CD4-positive, alpha-beta T cell (primary cell): ENCODE results near the gene PPP1CA. TPM values are rescaled to one million over a fixed set of nuclear protein-coding genes. Genes with fewer than 3 reads are reported as not detected.
A peak's percentile ranks its signal among the peaks of the same experiment; 100 is the strongest.

Experiments used
- ATAC-seq: fragments of 200-7000 bp; cut with Tn5 transposase; one replicate; pipeline ENCODE4 v1.10.0; 2022; ENCODE audit warnings: mild to moderate bottlenecking; ENCODE audit not compliant: poor library complexity
- CTCF ChIA-PET: fragments of 350-600 bp; sonication (Branson Sonifier 250); formaldehyde crosslinking; loops from one replicate; lab custom pipeline; 2021; ENCODE audit warnings: antibody characterized with exemption, inconsistent platforms; lab: Charles Lee
- POLR2A ChIA-PET: fragments of 350-600 bp; sonication (Branson Sonifier 250); formaldehyde crosslinking; loops from one replicate; lab custom pipeline; 2021; ENCODE audit warnings: antibody characterized with exemption, inconsistent platforms; lab: Charles Lee
- DNase-seq, 14 experiments: peaks; one replicate each; pipeline ENCODE4 v3.0.0-alpha.2; 2013 to 2020; ENCODE audit warnings: mixed read lengths in 2 of 14
- H3K27ac ChIP-seq, 2 donors: one replicate each; pipeline versions ENCODE4 v1.5.1 to v1.7.0; 2013; ENCODE audit warnings: low read length in 2 of 2, low read depth in 1 of 2, mild to moderate bottlenecking in 1 of 2
- H3K27me3 ChIP-seq, 2 experiments: 1 replicate in 1 of 2; 2 replicates in 1 of 2; pipeline versions ENCODE4 v1.6.1 to v1.7.0; 2013; ENCODE audit warnings: low read length in 2 of 2, control low read depth in 1 of 2, mild to moderate bottlenecking in 1 of 2, moderate library complexity in 1 of 2; ENCODE audit not compliant: insufficient read depth in 2 of 2, control insufficient read depth in 1 of 2
- H3K36me3 ChIP-seq: one replicate; pipeline ENCODE4 v1.6.1; 2013; ENCODE audit warnings: low read length, control low read depth; ENCODE audit not compliant: insufficient read depth
- H3K4me1 ChIP-seq: one replicate; pipeline ENCODE4 v1.6.1; 2013; ENCODE audit warnings: low read length, control low read depth; ENCODE audit not compliant: insufficient read depth
- H3K4me3 ChIP-seq: one replicate; pipeline ENCODE4 v1.5.1; 2013; ENCODE audit warnings: mild to moderate bottlenecking, low read length, moderate library complexity
- H3K9me3 ChIP-seq, 2 experiments: 1 replicate in 1 of 2; 2 replicates in 1 of 2; pipeline versions ENCODE4 v1.6.1 to v1.7.0; 2013; ENCODE audit warnings: low read length in 2 of 2, mild to moderate bottlenecking in 2 of 2, control low read depth in 1 of 2, moderate library complexity in 1 of 2; ENCODE audit not compliant: control insufficient read depth in 1 of 2, insufficient read depth in 1 of 2
- H3K27ac Mint-ChIP-seq: one replicate; pipeline ENCODE4 v1.8.0; 2020; ENCODE audit warnings: mixed read lengths
- H3K27me3 Mint-ChIP-seq: one replicate; pipeline ENCODE4 v1.8.0; 2021; ENCODE audit warnings: mixed read lengths
- H3K36me3 Mint-ChIP-seq: one replicate; pipeline ENCODE4 v1.8.0; 2021; ENCODE audit warnings: low read depth, mixed read lengths
- H3K4me1 Mint-ChIP-seq: one replicate; pipeline ENCODE4 v1.8.0; 2021; ENCODE audit warnings: low read depth, mixed read lengths
- H3K4me3 Mint-ChIP-seq: one replicate; pipeline ENCODE4 v1.8.0; 2020; ENCODE audit warnings: mild to moderate bottlenecking, mixed read lengths
- H3K9me3 Mint-ChIP-seq: one replicate; pipeline ENCODE4 v1.8.0; 2020; ENCODE audit warnings: mixed read lengths
- intact Hi-C, 2 experiments: fragments of 100-400 bp; cut with DNase I in 1 of 2; cut with micrococcal nuclease in 1 of 2; formaldehyde crosslinking; loops; one replicate each; pipeline versions ENCODE4 v1.15.1 to v1.9.0; 2023 to 2025; cut with DNase I, micrococcal nuclease
- total RNA-seq, 174 experiments: library from RNA in 2 of 174; stranded (reverse) in 2 of 174; gene quantifications; one replicate each; pipeline ENCODE4 v1.2.3 and lab custom pipeline; 2021 to 2026
- TF ChIP-seq, protein P1 (sequence below): fragments of 200-600 bp; IDR thresholded peaks from one replicate; pipeline ENCODE4 v1.8.0; 2022; ENCODE audit warnings: antibody characterized with exemption, mild to moderate bottlenecking

Gene PPP1CA
- total RNA-seq, 2 experiments from 2014 or later: 42.0 to 45.5 TPM

GRCh38 chr11:67431346-67432249 is 29.9 kb upstream of the PPP1CA start:
- CTCF ChIA-PET: no interaction called here
- no peaks in the 10 kb centered on the region for H3K27me3 Mint-ChIP-seq

GRCh38 chr11:67429722-67430121 is 28.1 kb upstream of the PPP1CA start:
- Mint-ChIP-seq H3K27me3 (no peaks in the 10 kb centered on the region), H3K4me1 (peaks cover 45% of the 10 kb centered on the region), H3K9me3 (no peaks in the 10 kb centered on the region), H3K36me3 (peaks cover 51% of the 10 kb centered on the region), H3K27ac (peak overlapping the region; percentile 96), H3K4me3 (peak overlapping the region; percentile 98)
- intact Hi-C loops: loop anchor here in 1 of 2 experiments (2.0 kb wide), 2 partner anchors 29 to 77 kb away; partner anchors contain the start of gene PPP1CA
- Histone ChIP-seq H3K9me3 (no peaks in the 10 kb centered on the region), H3K4me1 (peaks cover 70% of the 10 kb centered on the region), H3K4me3 (no peak overlapping the region), H3K36me3 (peaks cover 47% of the 10 kb centered on the region), H3K27ac (no peak overlapping the region), H3K27me3 (no peaks in the 10 kb centered on the region)
- CTCF ChIA-PET: no interaction called here
- TF ChIP-seq, protein P1, sequence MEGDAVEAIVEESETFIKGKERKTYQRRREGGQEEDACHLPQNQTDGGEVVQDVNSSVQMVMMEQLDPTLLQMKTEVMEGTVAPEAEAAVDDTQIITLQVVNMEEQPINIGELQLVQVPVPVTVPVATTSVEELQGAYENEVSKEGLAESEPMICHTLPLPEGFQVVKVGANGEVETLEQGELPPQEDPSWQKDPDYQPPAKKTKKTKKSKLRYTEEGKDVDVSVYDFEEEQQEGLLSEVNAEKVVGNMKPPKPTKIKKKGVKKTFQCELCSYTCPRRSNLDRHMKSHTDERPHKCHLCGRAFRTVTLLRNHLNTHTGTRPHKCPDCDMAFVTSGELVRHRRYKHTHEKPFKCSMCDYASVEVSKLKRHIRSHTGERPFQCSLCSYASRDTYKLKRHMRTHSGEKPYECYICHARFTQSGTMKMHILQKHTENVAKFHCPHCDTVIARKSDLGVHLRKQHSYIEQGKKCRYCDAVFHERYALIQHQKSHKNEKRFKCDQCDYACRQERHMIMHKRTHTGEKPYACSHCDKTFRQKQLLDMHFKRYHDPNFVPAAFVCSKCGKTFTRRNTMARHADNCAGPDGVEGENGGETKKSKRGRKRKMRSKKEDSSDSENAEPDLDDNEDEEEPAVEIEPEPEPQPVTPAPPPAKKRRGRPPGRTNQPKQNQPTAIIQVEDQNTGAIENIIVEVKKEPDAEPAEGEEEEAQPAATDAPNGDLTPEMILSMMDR: no peak
- no peak for ATAC-seq
- POLR2A ChIA-PET: interaction anchor here (1.8 to 17.7 kb wide), 5 partner anchors 8 to 35 kb away, joined by 6 to 411 read pairs (median 82); partner anchors contain the start of genes CARNS1, CORO1B, PPP1CA and PTPRCAP
- DNase-seq: no peak

More at GRCh38 chr11:67431346-67432249, 29.9 kb upstream of the PPP1CA start:
- Mint-ChIP-seq H3K27ac (peak overlapping the region; percentile 78), H3K9me3 (no peaks in the 10 kb centered on the region), H3K4me3 (peak overlapping the region; percentile 77), H3K4me1 (peaks cover 56% of the 10 kb centered on the region), H3K36me3 (peaks cover 63% of the 10 kb centered on the region)
- Histone ChIP-seq H3K4me3 (no peak overlapping the region), H3K27me3 (no peaks in the 10 kb centered on the region), H3K9me3 (no peaks in the 10 kb centered on the region), H3K4me1 (peaks cover 87% of the 10 kb centered on the region), H3K27ac (peak overlapping the region in 1 of 2 donors; percentile 13), H3K36me3 (peaks cover 62% of the 10 kb centered on the region)
- no peak for ATAC-seq
- DNase-seq: no peak
- intact Hi-C loops: no loop called here
- TF ChIP-seq, protein P1: no peak
- POLR2A ChIA-PET: interaction anchor here (0.5 to 17.7 kb wide), 11 partner anchors 6 to 136 kb away, joined by 3 to 411 read pairs (median 9); partner anchors contain the start of genes AIP, CARNS1, PITPNM1 and PPP1CA

- POLR2A ChIA-PET: interaction anchor here (0.8 to 17.7 kb wide), 9 partner anchors 9 to 1930 kb away, joined by 3 to 411 read pairs (median 15); partner anchors contain the start of genes AIP, CARNS1, CORO1B and MALAT1
- TF ChIP-seq, protein P1: no peak
Observed at GRCh38 chr11:67429038-67429668, 27.5 kb upstream of the PPP1CA start.

More at GRCh38 chr11:67429038-67429668, 27.5 kb upstream of the PPP1CA start:
- Histone ChIP-seq H3K27me3 (no peaks in the 10 kb centered on the region), H3K4me1 (peaks cover 67% of the 10 kb centered on the region), H3K36me3 (peaks cover 41% of the 10 kb centered on the region), H3K4me3 (peak overlapping the region; percentile 92), H3K9me3 (no peaks in the 10 kb centered on the region), H3K27ac (peak overlapping the region; percentile 85 to 86)
- Mint-ChIP-seq H3K4me3 (peak overlapping the region; percentile 98), H3K36me3 (peaks cover 49% of the 10 kb centered on the region), H3K27ac (peak overlapping the region; percentile 96), H3K27me3 (no peaks in the 10 kb centered on the region), H3K4me1 (peaks cover 42% of the 10 kb centered on the region), H3K9me3 (no peaks in the 10 kb centered on the region)
- CTCF ChIA-PET: interaction anchor here (1.5 kb wide), 1 partner anchor 47 kb away, joined by 5 read pairs; no protein-coding TSS in a partner anchor
- no peak for ATAC-seq
- intact Hi-C loops: loop anchor here in 1 of 2 experiments (2.0 kb wide), 2 partner anchors 28 to 78 kb away; partner anchors contain the start of gene PPP1CA
- DNase-seq: peak in 1 of 14 experiments; percentile 3
